HG02884 (cell line): ENCODE data around the gene ACTR5.
"Not testable (repeated sequence)": the region's sequence is repeated elsewhere in the genome, so short reads cannot be mapped to it uniquely, and the experiment has no call there.

Source experiments
- ATAC-seq: cut with Tn5 transposase; IDR thresholded peaks from one replicate; pipeline ENCODE4 v1.9.1; 2021; ENCODE audit warnings: mild to moderate bottlenecking, moderate library complexity; ENCODE audit not compliant: unreplicated experiment

Gene ACTR5

DNA sequence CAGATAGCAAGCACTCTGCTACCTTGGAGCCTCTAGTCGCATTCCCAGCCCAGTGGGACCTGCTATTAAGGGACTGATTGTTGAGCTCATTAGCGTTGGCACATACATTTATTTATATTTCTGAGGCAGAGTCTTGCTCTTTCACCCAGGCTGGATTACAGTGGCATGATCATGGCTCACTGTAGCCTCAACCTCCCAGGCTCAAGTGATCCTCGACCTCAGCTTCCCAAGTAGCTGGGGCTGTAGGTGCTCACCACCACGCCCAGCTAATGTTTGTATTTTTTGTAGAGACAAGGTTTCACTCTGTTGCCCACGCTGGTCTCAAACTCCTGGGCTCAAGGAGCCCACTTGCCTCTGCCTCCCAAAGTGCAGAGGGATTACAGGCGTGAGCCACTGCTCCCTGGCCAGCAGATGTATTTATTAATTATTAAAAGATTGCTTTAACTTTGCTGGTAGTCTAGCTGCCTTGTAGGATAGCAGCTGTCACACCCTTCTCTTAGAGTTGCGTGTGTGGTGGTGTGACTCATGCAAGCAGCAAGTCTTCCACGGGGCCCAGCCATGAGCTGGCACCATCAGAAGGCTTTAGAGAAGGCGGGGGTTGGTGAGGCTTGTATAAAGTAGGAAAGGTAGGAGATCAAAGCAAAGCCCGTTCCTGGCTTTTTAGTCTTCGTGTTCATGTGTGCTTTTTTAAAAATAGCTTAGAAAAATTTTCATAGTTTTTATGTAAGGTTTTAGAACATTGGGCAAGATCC, 16.5 kb downstream of the ACTR5 start:
- no peak for ATAC-seq

DNA sequence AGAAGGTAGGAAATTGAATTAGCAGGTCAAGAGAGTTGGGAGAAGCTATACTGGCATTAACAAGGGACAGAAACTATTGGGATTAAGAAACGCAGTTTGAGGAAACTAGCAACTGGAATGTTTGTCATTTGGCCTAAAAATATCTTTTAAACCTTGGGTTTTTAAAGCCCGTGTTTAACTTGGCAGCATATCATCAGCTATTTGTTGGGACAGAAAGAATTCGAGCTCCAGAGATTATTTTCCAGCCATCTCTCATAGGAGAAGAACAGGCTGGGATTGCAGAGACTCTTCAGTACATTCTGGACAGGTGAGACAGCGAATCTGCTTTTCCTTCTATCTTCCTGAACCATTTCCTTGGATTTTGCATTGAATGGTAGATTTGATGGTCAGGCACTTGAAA, 17.8 kb downstream of the ACTR5 start:
- no peak for ATAC-seq

DNA sequence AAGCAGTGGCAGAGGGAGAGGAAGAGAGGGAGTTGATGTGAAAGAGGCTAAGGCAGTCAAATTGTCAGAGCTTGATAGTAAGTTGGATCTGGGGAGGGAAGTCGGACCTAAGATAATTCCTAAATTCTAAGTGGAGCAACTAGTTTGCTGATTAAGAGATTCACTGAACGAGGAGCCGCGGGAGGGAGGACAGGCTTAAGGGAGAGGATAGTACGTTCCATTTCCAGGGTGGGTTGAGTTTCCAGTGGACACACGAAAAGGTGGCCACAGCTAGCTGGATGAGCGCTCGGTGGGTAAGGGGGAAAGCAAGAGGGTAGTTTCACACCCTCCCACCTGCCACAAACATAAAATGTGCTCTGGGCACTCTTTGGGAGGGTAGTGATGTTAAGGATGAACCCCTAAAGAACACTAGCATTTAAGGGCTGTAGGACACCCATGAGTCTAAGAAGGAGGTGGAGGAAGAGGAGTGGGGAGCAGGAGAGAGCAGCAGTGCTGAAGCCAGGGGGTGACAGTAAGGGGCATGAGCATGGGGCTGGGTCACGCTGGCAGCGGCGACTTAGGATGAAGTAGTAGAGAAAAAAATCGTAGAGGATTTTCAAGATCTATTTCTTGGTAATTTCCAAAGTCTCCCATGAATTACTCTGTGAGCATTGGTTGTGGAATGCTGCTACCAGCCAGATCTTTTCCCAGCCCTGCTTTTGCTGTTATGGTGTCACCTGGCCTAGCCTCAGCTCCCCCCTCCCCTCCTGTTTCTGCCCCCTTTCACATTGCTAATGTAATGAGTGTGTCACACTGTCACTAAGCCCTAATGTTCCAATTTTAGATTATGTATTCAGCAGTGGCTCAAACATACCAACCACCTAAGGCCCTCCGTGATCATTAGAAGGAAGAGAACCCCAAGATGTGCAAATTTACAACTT, 21.4 kb downstream of the ACTR5 start:
- ATAC-seq: no peak

DNA sequence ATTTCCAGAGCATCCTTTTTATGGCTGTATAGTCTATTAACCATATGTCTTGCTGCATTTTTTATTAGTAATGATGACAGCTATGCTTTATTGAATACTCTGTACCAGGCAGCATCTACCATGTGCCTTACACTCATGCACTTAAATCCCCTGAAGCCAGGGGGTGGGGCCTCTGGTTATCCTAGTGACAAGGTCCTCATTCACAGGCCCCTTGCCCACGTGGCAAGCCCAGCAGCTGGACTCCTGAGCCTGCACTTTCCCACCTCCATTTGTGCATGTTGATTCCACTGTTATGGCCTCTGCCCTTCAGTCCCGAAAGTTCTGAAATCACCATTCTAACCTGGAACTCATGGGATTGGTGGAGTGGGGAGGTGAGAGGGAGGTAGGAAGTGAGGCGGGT, 22.3 kb downstream of the ACTR5 start:
- ATAC-seq: no peak

DNA sequence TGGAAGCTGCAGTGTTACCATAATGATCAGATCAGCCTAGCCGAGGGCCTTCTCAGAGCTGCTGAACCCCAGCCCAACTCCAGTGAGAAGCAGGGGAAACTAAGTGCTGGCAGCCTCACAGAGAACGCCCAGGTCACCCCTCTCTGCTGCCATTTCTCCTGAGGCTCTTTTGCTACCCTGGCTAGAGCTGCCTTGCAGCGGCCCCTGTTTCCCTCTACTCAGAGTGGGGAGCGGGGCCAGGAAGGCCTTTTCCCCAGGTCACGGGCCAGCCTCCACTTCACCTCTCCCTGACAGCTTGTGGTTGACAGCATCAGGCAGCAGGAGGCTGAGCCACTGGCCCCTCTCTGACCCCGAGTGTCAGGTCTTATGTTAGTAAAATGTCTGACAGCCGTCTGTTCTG, 22.7 kb downstream of the ACTR5 start:
- ATAC-seq: no peak

DNA sequence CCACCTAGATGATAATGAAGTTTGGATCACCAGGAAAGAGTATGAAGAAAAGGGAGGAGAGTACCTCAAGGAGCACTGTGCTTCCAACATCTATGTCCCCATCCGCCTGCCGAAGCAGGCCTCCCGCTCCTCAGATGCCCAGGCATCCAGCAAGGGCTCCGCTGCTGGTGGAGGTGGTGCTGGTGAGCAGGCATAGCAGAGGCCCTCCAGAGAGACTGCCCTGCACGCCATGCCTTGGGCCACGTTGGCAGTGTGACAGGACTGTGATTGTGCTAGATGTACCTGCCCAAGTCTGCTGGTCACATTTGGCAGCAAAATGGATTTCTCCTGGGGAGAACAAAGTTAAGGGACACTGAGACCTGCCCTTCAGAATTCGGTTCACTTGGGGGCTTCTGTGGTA, 23.4 kb downstream of the ACTR5 start:
- no peak for ATAC-seq

DNA sequence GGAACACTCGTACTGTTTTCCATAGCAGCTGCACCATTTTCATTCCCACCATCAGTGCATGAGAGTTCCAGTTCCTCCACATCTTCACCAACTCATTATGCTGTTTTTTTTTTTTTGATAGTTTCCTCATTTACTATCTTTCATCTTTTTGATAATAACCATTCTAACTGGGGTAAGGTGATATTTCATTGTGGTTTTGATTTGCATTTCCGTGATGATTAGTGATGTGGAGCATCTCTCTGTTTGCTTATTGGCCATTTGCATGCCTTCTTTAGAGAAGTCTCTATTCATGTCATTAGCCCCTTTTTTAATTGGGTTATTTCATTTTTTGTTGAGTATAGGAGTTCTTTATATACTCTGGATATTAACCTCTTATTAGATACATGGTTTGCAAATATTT, 25.9 kb downstream of the ACTR5 start:
- no peak for ATAC-seq

DNA sequence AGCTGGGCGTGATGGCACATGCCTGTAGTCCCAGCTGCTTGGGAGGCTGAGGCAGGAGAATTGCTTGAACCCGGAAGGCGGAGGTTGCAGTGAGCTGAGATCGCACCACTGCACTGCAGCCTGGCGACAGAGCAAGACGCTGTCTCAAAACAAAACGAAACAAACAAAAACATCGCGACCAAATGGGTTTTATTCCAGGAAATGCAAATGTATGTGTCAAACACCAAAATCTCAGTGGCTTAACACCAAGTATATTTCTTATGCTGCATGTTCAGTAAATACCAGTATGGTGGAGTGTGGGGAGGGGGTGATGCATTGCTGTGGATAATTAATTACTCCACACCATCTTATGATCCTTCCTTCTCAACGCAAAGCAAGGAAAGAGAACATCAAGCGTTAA, 28.1 kb downstream of the ACTR5 start:
- ATAC-seq: no peak

DNA sequence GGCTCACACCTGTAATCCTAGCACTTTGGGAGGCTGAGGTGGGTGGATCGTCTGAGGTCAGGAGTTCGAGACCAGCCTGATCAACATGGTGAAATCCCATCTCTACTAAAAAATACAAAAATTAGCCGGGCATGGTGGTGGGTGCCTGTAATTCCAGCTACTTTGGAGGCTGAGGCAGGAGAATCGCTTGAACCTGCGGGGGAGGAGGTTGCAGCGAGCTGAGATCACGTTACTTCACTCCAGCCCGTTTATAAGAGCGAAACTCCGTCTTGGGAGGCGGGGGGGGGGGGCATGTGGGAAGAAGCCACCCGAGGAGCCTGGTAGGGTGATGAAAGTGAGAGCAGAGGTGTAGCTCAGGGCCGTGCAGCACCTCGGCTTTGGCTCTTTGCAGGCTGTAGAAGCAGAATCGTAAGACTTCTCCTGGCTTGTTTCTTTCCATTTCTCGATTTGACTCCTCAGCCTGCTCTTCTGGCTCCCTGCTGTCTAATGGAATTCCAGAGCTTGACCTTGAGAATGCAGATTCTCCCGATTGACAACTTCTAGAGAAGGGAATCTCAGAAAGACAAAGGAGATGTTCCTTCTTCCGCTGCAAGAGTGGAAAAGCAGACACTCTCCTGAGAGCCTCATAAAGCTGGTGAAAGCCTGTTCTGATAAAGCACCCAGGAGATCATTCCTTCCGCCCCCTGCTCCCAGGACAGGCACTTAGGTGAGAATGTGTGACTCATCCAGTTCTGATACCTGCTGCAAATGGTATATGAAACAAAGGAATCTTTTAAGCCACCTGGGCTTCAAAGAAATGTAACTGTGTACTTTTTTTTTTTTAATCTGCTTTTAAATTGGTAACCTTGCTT, 31.2 kb downstream of the ACTR5 start:
- ATAC-seq: no peak

DNA sequence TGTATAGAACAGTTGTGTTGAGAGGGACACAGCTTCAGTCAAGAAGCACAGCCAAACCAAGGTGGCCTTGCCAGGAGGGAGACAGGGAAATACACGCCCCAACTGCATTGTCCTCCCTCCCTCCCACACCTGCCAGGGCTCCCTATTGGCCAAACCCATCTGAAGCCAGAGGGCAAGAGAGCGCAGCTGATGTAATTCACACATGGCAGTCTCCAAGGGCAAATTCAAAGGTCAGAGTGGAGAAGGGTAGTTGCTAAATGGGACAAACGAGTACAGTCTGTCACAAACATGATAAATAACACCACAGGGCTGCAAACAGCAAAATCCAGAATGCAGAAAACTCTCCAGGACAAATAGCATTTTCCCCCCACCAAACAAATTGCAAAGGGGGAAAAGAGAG, 34.0 kb downstream of the ACTR5 start:
- ATAC-seq: no peak

DNA sequence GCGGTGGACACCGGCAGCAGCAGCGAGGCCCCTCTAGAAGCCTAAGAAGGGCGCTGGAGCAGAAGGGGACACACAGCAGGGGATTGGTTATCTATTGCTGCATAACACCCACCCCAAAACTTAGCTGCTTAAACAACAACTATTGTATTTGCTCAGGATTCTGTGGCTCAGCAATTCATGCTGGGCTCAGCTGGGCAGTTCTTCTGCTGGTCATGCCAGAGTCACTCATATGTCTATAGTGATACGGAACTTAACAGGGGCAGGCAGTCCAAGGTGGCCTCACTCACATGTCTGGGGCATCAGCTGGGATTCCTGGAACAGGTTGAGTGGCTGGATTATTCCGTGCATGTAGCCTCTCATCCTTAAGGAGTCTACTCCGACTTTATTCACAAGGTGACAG, 39.6 kb downstream of the ACTR5 start:
- no peak for ATAC-seq

DNA sequence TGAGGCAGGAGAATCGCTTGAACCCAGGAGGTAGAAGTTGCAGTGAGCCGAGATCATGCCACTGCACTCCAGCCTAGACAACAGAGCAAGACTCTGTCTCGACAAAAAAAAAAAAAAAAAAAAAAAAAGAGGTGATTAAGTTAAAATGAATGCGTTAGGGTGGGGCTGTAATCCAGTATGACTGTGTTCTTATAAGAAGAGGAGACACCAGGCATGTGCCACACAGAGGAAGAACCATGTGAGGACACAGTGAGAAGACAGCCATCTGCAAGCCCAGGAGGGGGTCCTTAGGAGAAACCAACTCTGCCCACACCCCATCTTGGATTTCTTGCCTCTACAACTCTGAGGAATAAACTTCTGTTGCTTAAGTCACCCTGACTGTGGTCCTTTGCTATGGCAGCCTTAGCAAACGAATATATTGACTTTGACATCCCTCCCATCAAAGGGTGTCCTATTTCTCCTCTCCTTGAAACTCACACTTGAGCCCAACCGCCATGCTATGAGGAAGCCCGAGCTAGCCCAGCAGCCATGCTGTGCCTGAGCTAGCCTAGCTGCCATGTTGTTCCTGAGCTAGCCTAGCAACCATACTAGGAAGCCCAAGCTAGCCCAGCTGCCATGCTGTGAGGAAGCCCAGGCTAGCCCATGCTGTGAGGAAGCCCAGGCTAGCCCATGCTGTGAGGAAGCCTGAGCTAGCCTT, 41.4 kb downstream of the ACTR5 start:
- no peak for ATAC-seq

DNA sequence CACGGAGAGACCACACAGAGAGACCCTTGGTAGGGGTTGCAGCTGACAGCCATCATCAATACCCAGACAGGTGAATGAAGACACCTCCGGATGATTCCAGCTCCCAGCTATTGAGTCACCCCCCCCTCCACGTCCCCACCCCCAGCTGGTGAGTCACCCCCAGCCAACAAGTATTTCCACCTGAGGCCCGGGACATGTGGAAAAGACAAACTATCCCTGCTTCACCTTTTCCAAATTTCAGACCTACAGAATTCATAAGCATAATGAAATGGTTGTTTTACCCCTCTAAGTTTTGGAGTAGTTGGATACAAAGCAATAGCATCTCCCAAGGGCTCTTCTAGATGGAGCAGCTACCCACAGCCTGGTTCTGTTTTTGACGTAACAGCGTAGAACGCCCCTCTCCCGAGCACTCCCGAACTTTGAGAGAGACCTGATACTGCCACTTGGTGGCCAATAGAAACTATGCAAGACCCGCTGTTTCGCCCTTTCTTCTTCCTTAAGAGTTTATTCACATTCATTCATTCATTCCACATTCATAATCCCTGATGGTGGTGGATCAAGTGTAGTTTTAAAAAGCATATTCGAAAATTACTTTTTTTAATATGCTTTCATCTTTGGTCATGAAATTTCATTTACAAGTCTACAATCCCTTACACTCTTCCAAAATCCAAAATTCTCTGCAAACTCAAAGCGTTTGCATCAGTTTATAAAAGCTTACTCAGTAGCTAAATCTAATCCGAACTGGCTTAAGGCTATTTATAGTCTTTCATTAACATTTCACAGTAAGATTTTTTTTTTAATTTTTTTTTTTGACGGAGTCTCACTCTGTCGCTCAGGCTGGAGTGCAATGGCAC, 42.2 kb downstream of the ACTR5 start:
- no peak for ATAC-seq

DNA sequence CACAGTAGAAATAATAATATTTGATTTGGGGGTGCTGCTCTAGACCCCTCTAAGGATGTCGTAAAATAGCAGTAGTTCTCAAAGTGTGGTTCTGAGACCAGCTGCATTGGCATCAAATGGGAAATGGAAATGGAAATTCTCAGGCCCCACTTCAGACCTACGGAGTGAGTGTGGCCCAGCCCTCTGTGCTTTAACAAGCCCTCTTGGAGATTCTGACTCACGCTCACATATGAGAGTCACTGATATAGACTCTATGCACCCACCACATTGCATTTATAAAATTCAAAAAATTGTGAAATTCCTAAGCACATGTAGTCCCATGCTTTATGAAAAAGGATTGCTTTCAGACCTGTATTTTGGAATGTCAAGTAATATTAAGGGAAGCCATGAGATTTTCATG, 43.0 kb downstream of the ACTR5 start:
- ATAC-seq: no peak

DNA sequence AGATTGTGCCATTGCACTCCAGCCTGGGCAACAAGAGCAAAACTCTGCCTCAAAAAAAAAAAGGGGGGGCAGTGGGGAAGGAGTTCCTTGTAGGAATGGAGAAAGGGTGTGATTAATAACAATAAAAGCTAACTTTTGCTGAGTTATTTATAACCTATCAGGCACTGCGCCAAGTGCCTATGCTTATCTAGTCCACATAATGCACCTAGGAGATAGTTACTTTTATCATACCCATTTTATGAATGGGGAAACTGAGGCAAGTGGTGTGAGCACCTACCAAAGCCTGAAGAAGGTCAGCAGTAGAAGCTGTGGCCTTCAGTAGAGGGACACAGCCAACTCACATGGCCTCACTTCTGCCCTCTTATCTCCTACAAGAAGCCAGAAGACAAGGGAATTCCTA, 43.7 kb downstream of the ACTR5 start:
- ATAC-seq: no peak

DNA sequence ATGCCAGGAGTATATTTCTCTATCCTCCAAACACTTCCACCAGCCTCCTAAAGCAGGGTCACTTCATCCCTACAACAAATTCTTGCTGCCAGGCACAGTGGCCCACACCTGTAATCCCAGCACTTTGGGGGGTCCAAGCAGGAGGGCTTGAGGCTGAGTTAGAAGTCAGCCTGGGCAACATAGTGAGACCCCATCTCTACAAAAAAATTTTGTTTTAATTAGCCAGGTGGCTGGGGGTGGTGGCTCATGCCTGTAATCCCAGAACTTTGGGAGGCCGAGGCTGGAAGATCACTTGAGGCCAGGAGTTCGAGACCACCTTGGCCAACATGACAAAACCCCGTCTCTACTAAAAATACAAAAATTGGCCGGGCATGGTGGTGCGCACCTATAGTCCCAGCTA, 45.8 kb downstream of the ACTR5 start:
- not testable (repeated sequence) for ATAC-seq

DNA sequence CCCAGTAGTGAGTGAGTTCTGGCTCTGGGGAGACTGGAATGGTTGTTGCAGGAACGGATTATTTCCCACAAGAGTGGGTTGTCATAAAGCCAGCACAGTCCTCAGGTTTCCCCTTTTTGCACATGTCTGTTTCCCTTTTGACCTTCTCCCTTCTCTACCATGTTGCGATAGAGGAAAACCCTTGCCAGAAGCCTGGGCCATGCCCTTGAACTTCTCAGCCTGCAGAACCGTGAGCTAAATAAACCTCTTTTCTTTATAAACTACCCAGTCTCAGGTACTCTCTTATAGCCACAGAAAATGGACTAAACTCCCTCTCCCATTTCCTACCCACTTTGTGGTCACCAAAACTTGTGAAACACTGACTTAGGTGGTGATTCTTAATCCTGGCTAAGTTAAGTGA, 50.0 kb downstream of the ACTR5 start:
- no peak for ATAC-seq

DNA sequence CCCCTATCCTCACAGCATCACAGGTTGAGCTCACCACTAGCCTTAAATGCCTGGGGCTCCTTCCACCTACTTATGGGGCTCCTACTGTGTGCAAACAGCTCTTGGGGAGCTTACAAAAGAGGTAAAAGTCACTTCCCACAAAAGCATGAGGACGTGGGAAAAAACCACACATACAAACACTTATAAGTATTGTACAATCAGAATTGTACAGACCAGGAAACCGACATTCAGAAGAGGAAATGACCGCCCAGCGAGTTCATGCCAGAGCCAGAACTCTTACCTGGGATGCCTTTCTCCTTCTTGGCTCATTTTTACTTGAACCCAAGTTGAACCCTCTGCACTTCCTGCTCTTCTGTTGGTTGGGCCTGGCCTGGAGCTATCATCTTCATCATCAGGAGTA, 50.9 kb downstream of the ACTR5 start:
- ATAC-seq: no peak

DNA sequence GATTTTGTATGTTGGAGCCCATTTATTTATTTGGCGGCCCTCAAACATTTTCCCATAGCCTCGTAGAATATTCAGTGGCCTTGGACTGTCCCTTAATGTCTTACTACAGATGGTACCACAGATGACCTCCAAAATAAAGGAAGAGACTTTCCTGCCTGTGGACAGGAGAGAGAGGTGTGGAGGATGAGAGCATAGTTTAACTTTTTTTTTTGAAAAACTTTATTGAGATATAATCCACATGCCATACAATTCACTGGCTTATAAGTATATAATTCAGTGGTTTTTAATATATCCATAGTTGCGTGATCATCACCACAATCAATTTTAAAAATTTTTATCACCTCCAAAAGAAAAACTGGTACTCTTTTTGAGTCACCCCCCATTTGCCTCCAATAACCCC, 52.6 kb downstream of the ACTR5 start:
- ATAC-seq: no peak

DNA sequence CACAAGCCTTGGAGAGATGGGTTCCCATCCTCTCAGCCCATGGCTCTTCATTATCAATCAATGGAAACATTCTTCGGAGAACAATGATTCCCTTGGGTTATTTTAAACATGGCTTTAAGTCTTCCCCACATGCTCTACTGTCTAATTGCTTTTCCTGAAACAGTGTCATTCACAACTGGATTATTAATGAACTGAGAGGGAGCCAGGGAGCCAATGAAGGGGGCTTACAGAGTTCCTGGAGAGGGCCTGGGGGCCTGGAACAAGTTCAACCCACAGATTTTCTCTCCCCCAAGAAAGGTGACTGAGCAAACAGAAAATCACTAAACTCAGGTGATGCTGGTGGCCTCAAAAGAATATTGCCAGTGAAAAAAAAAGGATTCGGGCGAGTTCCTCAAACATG, 56.0 kb downstream of the ACTR5 start:
- ATAC-seq: no peak
